Measurements from ENCODE around the gene DHX35. TPM values are rescaled to one million over a fixed set of nuclear protein-coding genes. Genes with fewer than 3 reads are reported as not detected.

Gene DHX35
- total RNA-seq, 1 donor from 2014 or later: 9.5 TPM

DNA sequence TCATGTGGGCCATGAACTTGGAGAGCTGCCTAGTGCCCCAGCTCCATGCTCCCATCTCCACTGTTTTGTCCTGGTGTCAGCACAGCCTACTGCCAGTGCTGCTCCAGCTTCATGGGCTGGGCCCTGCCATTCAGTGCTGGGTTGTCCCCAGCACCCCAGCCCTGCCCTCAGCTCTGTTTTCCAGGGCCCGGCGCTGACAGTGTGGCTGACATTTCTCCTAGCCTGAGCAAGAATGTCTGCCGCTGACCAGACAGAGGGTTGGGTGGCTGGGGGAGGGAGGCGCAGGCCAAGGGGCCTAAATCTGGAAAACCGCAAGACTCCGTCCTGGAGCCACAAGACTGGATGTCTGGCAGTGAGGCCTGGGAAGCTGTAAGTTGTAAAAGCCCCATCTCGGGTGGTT lies 78.9 kb downstream of the DHX35 start:
- intact Hi-C loops (cut with micrococcal nuclease): no loop called here

DNA sequence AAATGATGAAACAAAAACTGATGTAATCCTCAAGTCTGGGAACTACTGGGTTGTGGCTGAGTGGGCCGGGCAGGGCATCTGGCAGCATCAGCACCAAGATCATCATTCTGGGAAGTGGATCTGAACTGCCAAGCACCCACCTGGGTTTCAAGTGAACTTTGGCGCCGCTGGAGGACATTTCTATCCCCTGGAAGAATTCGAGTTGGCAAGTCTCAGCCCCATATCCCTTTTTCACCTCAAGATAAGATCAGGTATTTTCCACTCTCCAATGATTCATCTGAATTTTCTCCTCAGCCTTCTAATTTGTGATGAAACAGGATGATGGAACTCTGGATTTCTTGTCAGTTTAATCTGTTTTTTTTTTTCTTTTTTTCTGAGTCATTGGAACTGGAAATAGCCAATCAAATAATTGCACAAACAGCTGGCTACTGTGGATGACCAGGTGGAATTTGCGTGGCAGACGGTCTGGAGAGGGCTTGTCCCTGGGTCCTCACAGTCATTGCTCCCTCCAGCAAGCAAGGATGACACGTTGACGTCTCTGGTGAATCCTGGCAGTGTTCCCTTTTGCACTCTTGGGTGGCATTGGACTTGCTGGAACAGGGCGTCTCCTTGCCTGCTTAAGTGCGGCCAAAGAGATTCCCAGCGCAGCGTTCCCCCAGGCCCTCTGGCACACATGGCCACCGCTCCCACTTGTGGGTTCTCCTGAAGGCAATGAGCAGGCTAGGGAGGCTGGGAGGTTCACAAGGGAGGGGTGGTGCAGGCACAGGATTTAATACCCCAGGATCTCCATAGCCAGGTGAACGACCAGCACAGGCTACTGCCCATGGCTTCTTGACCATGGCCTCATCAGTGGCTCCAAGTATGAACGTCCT lies 80.4 kb downstream of the DHX35 start:
- H3K4me3 Mint-ChIP-seq: no peak overlapping the region
- ATAC-seq (ENCODE audit: low read depth): no peak
- CTCF ChIA-PET: no interaction called here
- peaks cover 49% of the 10 kb centered on the region for H3K36me3 Mint-ChIP-seq (ENCODE audit: low read depth)
- intact Hi-C loops (cut with micrococcal nuclease): no loop called here
- H3K9me3 Mint-ChIP-seq: no peaks in the 10 kb centered on the region
- H3K4me1 Mint-ChIP-seq: no peaks in the 10 kb centered on the region
- POLR2A ChIA-PET: no interaction called here
- no peak for DNase-seq
- TF ChIP-seq, protein P1, sequence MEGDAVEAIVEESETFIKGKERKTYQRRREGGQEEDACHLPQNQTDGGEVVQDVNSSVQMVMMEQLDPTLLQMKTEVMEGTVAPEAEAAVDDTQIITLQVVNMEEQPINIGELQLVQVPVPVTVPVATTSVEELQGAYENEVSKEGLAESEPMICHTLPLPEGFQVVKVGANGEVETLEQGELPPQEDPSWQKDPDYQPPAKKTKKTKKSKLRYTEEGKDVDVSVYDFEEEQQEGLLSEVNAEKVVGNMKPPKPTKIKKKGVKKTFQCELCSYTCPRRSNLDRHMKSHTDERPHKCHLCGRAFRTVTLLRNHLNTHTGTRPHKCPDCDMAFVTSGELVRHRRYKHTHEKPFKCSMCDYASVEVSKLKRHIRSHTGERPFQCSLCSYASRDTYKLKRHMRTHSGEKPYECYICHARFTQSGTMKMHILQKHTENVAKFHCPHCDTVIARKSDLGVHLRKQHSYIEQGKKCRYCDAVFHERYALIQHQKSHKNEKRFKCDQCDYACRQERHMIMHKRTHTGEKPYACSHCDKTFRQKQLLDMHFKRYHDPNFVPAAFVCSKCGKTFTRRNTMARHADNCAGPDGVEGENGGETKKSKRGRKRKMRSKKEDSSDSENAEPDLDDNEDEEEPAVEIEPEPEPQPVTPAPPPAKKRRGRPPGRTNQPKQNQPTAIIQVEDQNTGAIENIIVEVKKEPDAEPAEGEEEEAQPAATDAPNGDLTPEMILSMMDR (IDR thresholded peaks at IDR 0.05): no peak
- H3K27me3 Mint-ChIP-seq: no peaks in the 10 kb centered on the region
- no peak overlapping the region for H3K27ac Mint-ChIP-seq

More for the DNA sequence above, 78.9 kb downstream of the DHX35 start:
- Mint-ChIP-seq H3K27ac (no peak overlapping the region), H3K9me3 (no peaks in the 10 kb centered on the region), H3K27me3 (no peaks in the 10 kb centered on the region), H3K36me3 (ENCODE audit: low read depth) (peaks cover 59% of the 10 kb centered on the region), H3K4me1 (no peaks in the 10 kb centered on the region), H3K4me3 (no peak overlapping the region)
- ChIA-PET CTCF (interaction anchor here (0.8 kb wide), 1 partner anchor 9 kb away, joined by 3 read pairs; no protein-coding TSS in a partner anchor), POLR2A (no interaction called here)
- DNase-seq (no peak), ATAC-seq (ENCODE audit: low read depth) (no peak)
- TF ChIP-seq, protein P1 (IDR thresholded peaks at IDR 0.05): no peak

DNA sequence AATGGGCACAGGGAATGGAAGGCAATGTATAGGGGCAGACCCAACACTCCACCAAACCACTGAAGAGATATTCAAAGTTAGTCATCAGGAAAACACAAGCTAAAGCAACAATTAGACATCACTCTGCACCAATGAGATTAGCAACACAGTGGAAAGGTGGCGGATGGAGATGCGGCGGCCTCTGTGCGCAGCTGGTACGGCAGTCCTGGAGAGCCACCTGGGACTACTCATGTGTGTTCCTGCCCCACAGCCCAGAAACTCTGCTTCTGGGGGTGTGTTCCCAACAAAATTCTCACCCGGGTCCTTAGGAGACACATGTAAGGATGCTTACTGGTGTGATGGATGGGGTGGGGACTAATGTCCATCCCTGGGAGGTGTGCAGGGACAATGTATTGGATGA lies 82.4 kb downstream of the DHX35 start:
- ATAC-seq (ENCODE audit: low read depth): no peak

DNA sequence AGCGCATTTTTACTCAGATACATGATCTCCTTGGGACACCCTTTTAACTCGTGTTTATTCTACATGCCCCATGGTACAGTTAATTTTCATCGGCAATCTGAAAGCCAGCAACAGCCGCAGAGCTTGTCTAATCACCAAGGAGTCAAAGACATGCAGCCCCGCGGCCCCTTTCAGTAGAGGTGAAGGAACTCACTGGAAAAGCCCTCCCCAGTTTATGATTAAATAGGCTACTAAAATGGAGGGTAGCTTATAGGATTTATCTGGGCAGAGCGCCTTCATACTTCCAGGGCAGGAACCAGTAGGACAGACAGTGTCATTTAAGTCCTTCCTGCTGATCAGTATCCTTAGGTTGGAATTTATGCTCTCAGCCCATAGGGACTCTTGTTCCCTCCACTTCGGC lies 83.5 kb downstream of the DHX35 start:
- ChIA-PET POLR2A (no interaction called here), CTCF (interaction anchor here (1.0 to 1.2 kb wide), 3 partner anchors 30 to 119 kb away, joined by 3 to 6 read pairs (median 3); partner anchors contain the start of gene FAM83D)
- Mint-ChIP-seq H3K9me3 (no peaks in the 10 kb centered on the region), H3K27ac (no peak overlapping the region), H3K4me1 (peaks cover 6% of the 10 kb centered on the region), H3K4me3 (no peak overlapping the region), H3K27me3 (no peaks in the 10 kb centered on the region), H3K36me3 (ENCODE audit: low read depth) (peaks cover 20% of the 10 kb centered on the region)
- ATAC-seq (ENCODE audit: low read depth) (no peak), DNase-seq (no peak)
- TF ChIP-seq, protein P1 (IDR thresholded peaks at IDR 0.05): no peak
- intact Hi-C loops (cut with micrococcal nuclease): loop anchor here (5.0 kb wide), 1 partner anchor 318 kb away; no protein-coding TSS in a partner anchor

More for the DNA sequence above, 82.4 kb downstream of the DHX35 start:
- ChIA-PET CTCF (interaction anchor here (1.0 to 1.2 kb wide), 2 partner anchors 31 to 37 kb away, joined by 3 read pairs; no protein-coding TSS in a partner anchor), POLR2A (no interaction called here)
- no peak overlapping the region for H3K27ac Mint-ChIP-seq
- H3K4me1 Mint-ChIP-seq: peaks cover 2% of the 10 kb centered on the region
- intact Hi-C loops (cut with micrococcal nuclease): no loop called here
- no peaks in the 10 kb centered on the region for H3K27me3 Mint-ChIP-seq
- no peak overlapping the region for H3K4me3 Mint-ChIP-seq
- DNase-seq: no peak
- TF ChIP-seq, protein P1 (IDR thresholded peaks at IDR 0.05): no peak
- no peaks in the 10 kb centered on the region for H3K9me3 Mint-ChIP-seq
- peaks cover 32% of the 10 kb centered on the region for H3K36me3 Mint-ChIP-seq (ENCODE audit: low read depth)

DNA sequence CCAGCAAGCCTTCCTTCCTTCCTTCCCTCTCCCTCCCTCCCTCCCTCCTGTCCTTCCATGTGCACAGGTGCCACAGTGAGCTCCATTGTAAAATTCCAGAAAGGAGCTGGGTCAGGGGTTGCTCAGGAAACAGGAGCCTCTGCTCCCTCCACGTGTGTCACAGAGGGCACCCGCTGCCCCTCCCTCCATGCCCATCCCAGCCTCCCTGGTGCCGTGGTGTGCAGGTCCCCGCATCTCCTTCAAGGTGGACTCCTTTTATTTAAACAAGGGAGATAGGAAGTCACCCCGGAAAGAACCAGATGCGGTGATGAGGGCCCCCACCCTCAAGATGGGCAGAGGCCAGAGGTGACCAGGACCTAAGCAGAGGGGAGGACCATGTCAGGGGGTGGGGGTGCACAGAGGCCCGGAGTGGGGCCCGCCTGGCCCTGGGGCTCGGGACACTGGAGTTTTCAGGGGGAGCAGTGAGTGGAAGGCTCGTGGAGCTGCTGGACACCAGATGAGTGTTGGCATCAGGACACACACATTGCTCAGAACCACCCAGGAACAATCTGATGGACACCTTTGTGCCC lies 85.4 kb downstream of the DHX35 start:
- CTCF ChIA-PET: interaction anchor here (1.1 to 8.0 kb wide), 5 partner anchors 34 to 399 kb away, joined by 4 to 101 read pairs (median 9); partner anchors contain the start of genes DHX35 and FAM83D
- H3K4me1 Mint-ChIP-seq: peaks cover 6% of the 10 kb centered on the region
- no peaks in the 10 kb centered on the region for H3K9me3 Mint-ChIP-seq
- TF ChIP-seq, protein P1 (IDR thresholded peaks at IDR 0.05): no peak
- no peak for DNase-seq
- intact Hi-C loops (cut with micrococcal nuclease): loop anchor here (5.0 kb wide), 1 partner anchor 320 kb away; no protein-coding TSS in a partner anchor
- H3K36me3 Mint-ChIP-seq (ENCODE audit: low read depth): peaks cover 8% of the 10 kb centered on the region
- no peak overlapping the region for H3K4me3 Mint-ChIP-seq
- POLR2A ChIA-PET: no interaction called here
- no peak for ATAC-seq (ENCODE audit: low read depth)
- no peak overlapping the region for H3K27ac Mint-ChIP-seq
- H3K27me3 Mint-ChIP-seq: no peaks in the 10 kb centered on the region
